GM19193 (cell line): ENCODE data around the gene MT1X.

Source experiments
- POLR2A ChIP-seq: IDR thresholded peaks from 4 replicates; pipeline ENCODE4 v1.6.1; 2011; ENCODE audit not compliant: insufficient read depth, insufficient read length; ENCODE audit errors: extremely low read depth

Gene MT1X

GRCh38 chr16:56681939-56682702 is at the start of gene MT1X:
Gene MT1X, plus strand, starts transcription at chr16:56682470. Its CDS starts 71 bp downstream, at chr16:56682541.
- peak; percentile 87 for TF ChIP-seq POLR2A

DNA sequence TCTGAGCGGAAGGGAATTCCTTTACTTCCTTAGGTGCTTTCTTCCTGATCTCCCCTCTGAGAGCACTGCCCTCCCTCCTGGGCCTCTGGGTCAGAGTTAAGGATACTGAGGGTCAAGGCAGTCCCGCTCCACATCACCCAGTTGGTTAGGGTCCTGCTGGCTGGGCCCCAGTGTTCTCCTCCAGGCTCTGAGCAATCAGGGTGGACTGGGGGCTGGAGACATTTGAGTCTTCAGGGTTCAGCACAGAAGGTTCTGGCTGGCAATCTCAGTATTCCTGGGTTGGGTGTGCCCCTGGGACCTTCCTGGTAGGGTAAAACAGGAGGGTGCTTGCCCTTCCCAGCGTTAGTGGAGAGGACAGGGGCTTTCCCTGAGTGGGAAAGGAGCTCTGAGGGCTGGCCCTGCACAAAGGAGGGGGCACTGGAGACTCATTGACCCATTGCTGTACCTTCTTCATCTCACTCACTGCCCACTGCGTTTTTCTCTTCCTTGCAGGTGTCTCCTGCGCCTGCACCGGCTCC is 49.4 kb upstream of the MT1X start:
- TF ChIP-seq POLR2A, result no peak

DNA sequence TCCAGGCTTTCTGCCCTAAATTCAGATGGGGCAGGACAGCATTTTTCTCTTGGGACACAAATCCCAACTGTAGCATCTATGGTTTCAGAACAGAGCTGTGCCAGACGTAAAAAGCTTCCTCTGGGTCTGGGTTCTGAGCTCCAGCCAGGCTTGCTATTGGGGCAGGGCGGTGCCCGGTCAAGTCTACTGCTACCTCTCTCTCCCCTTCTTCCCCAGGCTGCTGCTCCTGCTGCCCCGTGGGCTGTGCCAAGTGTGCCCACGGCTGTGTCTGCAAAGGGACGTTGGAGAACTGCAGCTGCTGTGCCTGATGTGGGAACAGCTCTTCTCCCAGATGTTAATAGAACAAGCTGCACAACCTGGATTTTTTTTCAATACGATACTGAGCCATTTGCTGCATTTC is 48.7 kb upstream of the MT1X start:
- no peak for TF ChIP-seq POLR2A

DNA sequence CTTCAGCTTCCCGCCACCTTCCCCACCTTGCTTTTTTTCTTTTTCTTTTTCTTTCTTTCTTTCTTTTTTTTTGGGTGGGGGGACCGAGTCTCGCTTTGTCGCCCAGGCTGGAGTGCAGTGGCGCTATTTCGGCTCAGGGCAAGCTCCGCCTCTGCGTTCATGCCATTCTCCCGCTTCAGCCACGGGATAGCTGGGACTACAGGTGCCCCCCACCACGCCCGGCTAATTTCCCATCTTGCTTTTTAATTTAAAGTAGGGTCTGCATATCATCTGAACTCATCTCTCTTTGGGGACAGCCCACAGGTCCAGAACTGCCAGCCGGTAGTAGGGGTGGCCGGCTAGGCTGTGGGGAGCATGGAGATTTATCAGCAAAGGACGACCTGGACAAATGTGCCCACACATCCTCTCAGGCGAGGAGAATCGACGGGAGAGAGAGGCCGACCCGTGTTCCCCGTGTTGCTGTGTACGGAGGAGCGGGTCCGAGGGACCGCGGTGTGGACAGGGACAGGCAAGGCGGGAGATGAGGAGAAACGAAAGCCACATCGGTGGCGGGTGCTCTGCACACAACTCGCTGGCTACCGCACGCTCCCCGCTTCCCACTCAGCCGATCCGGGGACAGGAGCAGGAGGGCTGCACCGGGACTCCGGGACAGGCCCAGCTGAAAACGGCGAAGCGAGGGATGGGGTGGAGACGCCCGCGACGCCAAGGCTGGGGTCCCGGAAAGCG is 47.4 kb upstream of the MT1X start:
- TF ChIP-seq POLR2A, result no peak

- TF ChIP-seq POLR2A, result no peak
These were observed 46.8 kb upstream of the MT1X start for GRCh38 chr16:56635441-56635967.

DNA sequence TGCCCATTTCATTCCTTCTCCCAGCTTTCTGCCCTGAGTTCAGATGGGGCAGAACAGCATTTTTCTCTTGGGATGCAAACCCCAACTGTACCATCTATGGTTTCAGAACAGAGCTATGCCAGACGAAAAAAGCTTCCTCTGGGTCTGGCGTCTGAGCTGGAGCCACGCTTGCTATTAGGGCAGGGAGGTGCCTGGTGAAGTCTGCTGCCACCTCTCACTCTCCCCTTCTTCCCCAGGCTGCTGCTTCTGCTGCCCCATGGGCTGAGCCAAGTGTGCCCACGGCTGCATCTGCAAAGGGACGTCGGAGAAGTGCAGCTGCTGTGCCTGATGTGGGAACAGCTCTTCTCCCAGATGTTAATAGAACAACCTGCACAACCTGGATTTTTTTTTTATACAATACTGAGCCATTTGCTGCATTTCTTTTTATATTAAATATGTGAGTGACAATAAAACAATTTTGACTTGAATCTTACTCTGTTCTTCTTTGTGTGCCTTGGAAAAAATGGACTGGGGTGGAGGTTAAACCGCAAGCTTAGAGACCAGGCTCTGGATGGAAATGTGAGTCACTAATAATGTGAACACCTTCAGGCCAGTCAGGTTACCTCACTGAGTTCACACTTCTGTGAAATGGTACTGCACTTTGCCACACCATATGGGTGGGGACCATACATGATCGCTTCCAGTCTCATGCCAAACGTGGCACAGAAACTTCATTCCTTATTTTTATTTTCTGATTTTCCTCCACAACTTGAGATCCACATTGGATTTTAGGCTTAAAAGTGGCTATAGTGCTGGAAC is 45.5 kb upstream of the MT1X start:
- no peak for TF ChIP-seq POLR2A

DNA sequence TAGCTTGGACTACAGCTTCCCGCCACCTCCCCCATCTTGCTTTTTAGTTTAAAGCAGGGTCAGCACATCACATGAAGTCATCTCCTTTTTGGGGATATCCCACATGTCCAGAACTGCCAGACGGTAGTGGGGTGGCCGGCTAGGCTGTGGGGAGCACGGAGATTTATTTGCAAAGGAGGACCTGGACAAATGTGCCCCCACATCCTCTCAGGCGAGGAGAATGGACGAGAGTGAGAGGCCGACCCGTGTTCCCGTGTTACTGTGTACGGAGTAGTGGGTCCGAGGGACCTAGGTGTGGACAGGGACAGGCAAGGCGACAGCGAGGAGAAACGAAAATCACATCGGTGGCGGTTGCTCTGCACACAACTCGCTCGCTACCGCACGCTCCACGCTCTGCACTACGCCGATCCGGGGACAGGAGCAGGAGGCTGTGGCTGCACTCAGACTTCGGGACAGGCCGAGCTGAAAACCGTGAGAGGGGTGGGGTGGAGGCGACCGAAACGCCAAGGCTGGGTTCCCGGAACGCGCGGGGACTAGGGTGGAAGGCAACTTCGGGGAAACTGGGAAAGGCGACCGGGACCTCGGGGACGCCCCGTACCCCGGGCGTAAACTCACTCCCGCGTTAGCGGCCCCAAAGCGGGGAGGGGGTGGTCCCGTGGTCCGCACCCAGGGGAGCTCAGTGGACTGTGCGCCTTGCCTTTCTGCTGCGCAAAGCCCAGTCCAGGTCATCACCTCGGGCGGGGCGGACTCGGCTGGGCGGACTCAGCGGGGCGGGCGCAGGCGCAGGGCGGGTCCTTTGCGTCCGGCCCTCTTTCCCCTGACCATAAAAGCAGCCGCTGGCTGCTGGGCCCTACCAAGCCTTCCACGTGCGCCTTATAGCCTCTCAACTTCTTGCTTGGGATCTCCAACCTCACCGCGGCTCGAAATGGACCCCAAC is 44.2 kb upstream of the MT1X start, which contains the start of gene MT1A:
Gene MT1A, plus strand, starts transcription at position 853 of the 937 bp plus-strand sequence. Its CDS starts 73 bp downstream, at position 926.
- TF ChIP-seq POLR2A, result no peak

- no peak for TF ChIP-seq POLR2A
These were observed 43.2 kb upstream of the MT1X start for GRCh38 chr16:56639045-56639444.

GRCh38 chr16:56640076-56640475 is 42.2 kb upstream of the MT1X start:
- TF ChIP-seq POLR2A, result no peak

DNA sequence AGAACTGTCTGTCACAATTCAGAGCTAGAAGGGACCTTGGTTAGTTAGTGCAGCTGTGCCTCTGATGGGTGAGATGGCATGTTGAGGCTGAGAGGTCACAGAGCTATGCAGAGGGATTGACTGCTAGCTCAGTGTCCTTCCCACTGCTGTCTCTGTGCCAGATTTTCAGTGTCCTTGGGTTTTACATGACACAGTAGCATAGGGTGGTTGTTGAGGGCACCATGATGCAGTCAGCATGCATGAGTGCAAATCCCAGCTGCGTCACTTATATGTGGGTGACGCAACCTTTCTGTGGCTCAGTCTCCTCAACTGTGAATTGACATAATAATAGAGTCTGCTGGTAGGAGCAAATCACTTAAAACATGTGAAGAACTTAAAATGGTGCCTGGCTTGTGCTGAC is 41.1 kb upstream of the MT1X start:
- no peak for TF ChIP-seq POLR2A

DNA sequence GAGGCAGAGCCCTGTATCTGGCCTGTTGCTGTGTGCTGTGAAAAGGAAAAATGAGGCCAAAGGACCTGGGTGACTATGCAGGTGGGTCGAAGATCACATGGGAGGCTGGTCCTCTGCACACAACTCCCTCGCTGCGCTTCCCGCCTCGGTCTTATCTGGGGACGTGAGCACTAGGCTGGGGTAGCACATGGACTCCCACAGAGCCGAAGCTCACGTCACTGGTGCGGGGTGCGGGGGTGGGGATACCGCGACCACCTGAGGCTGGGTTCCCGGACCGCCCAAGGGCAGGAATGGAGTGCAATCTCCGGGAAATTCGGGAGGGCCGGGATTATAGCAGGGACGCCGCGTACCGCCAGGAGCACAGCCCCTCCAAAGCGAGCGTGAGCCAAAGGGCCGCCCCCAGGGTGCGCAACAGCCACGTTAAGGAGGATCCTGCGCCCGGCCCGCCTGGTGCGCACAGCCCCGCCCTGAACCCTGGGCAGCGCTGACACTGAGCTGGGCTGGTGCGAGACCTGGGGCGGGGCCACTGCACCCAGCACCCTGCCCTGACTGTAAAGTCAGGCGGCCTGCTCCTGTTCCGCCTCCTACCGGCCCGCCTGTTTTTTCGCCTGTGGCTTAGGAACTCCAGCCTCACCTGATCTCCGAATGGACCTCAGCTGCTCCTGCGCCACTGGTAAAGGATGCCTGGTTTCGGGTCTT is 39.0 kb upstream of the MT1X start:
- TF ChIP-seq POLR2A, result no peak

- TF ChIP-seq POLR2A, result no peak
These were observed 38.4 kb upstream of the MT1X start for GRCh38 chr16:56643833-56644232.

- no peak for TF ChIP-seq POLR2A
These were observed 37.0 kb upstream of the MT1X start for GRCh38 chr16:56645311-56645710.
